Retinal pigment epithelial cell (primary cell): Measurements from ENCODE around the gene OR52N4.

ENCODE experiments used
- DNase-seq: peaks from one replicate; pipeline ENCODE4 v3.0.0-alpha.2; 2010; ENCODE audit warnings: low read depth
- H3K4me3 ChIP-seq: 2 replicates; pipeline ENCODE4 v1.5.1; 2011; ENCODE audit warnings: mild to moderate bottlenecking, low read length, control low read depth, moderate library complexity
- TF ChIP-seq, protein P1 (sequence below): conservative IDR thresholded peaks from 2 replicates; pipeline ENCODE4 v1.5.1; 2011; ENCODE audit warnings: low read depth, low read length, control low read depth, inconsistent platforms

The OR52N4 gene

DNA sequence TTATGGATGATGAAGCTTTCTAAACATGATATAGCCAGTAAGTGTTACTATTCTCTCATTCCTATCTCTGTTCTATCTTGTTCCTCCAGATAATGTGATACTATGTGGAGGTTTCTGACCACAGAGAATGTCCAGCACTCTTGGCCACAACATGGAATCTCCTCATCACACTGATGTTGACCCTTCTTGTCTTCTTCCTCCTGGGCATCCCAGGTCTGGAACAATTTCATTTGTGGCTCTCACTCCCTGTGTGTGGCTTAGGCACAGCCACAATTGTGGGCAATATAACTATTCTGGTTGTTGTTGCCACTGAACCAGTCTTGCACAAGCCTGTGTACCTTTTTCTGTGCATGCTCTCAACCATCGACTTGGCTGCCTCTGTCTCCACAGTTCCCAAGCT lies 27.7 kb upstream of the OR52N4 start:
- no peak for DNase-seq
- H3K4me3 ChIP-seq, result no peak overlapping the region
- TF ChIP-seq, protein P1, sequence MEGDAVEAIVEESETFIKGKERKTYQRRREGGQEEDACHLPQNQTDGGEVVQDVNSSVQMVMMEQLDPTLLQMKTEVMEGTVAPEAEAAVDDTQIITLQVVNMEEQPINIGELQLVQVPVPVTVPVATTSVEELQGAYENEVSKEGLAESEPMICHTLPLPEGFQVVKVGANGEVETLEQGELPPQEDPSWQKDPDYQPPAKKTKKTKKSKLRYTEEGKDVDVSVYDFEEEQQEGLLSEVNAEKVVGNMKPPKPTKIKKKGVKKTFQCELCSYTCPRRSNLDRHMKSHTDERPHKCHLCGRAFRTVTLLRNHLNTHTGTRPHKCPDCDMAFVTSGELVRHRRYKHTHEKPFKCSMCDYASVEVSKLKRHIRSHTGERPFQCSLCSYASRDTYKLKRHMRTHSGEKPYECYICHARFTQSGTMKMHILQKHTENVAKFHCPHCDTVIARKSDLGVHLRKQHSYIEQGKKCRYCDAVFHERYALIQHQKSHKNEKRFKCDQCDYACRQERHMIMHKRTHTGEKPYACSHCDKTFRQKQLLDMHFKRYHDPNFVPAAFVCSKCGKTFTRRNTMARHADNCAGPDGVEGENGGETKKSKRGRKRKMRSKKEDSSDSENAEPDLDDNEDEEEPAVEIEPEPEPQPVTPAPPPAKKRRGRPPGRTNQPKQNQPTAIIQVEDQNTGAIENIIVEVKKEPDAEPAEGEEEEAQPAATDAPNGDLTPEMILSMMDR, result no peak

DNA sequence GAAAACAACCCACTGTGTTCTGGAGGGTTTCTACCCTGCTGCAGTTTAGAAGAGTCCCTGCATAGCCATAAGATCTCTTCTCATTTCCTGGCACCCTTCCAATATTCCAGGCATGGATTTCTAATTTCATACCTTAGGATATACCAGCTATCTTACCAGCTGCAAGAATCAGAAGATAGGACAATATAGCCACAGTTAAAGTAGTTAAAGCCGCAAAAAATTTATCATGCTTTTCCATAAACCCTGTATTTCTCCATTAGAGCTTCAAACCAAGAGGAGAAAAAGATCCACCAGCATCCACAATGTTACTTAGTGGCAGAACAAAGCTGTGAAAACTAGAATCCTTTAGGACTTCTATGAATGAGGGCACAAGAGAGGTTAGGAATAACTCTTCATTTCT lies 26.4 kb upstream of the OR52N4 start:
- TF ChIP-seq, protein P1, result no peak
- H3K4me3 ChIP-seq, result no peak overlapping the region
- DNase-seq, result no peak

DNA sequence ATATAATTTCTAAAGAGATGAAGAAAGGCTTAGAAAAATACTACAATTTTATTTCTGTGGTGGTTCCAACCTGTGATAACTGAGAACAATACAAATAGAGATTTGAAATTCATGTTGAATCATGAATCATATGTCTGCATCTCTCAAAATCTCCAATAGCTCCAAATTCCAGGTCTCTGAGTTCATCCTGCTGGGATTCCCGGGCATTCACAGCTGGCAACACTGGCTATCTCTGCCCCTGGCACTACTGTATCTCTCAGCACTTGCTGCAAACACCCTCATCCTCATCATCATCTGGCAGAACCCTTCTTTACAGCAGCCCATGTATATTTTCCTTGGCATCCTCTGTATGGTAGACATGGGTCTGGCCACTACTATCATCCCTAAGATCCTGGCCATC lies 17.6 kb upstream of the OR52N4 start, which contains the start of gene OR56B1:
Gene OR56B1, plus strand, starts transcription at position 53 of the 400 bp plus-strand sequence. Its CDS starts 69 bp downstream, at position 122.
- H3K4me3 ChIP-seq, result no peak within 1 kb of the TSS
- DNase-seq, result no peak
- TF ChIP-seq, protein P1, result no peak

DNA sequence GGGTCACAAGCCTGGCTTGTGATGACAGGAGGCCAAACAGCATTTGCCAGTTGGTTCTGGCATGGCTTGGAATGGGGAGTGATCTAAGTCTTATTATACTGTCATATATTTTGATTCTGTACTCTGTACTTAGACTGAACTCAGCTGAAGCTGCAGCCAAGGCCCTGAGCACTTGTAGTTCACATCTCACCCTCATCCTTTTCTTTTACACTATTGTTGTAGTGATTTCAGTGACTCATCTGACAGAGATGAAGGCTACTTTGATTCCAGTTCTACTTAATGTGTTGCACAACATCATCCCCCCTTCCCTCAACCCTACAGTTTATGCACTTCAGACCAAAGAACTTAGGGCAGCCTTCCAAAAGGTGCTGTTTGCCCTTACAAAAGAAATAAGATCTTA lies 17.0 kb upstream of the OR52N4 start:
- TF ChIP-seq, protein P1, result no peak
- no peak overlapping the region for H3K4me3 ChIP-seq
- peak; percentile 51 for DNase-seq

DNA sequence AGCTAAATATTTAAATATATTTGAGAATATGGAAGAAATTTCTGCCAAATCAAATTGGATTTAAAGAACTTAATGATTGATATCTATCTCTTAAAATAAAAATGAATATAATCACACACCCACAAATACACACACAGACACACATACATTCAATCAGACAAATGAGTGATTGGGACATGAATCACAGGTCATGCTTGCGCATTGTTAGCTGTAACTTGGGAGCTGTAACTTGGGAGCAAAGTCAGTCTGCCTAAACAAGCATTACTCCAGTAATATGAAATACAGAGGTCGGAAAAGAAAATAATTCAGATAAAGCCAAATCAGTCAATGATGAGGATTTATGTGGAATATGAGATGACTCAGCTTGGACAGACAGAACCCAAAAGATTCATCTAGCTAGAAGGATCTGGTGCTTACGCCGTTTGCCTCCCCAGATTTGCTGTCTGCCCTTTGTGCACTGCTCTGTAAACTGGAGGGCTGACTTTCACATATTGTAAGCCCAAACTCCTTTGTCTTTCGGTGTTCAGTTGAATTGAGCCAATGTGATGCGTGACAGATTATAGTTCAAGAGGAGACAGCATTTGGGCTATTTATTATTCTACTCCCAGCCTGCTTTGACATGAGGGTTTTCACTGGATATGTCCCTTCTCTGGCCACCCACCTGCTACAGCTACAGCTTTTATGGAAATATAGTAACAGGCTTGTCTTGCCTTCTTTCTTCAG lies 16.2 kb upstream of the OR52N4 start:
- no peak overlapping the region for H3K4me3 ChIP-seq
- DNase-seq, result peak; percentile 24
- TF ChIP-seq, protein P1, result no peak

DNA sequence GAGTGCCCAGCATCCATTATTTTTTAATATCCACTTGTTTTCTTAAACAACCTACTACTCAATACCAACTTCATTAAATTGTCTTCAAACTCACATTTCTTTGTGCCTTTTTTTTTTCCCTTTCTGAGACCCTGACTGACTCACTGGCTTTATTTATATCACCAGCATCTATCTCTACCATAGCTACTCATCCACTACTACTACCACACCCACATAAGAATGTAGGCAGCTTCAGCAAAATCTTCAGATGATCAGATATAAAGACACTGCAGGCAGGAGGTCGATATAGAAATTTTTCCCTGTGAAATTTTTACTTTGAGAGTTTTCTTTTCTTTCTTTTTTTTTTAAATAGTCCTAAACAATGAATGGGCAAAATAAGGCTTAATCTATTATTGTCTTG lies 15.6 kb upstream of the OR52N4 start:
- TF ChIP-seq, protein P1, result no peak
- no peak overlapping the region for H3K4me3 ChIP-seq
- DNase-seq, result no peak

DNA sequence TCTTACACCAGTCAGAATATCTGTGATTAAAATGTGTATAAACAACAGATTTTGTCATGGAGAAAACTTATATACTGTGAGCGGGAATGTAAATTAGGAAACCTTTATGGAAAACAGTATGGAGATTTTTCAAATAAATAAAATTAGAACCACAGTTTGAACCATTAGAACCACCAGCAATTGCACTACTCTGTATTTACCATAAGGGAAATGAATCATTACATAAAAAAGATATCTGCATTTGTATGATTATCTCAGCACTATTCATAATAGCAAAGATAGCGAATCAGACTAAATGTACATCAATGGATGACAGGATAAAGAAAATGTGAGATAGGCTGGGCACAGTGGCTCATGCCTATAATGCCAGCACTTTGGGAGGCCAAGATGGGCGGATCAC lies 7.4 kb upstream of the OR52N4 start:
- no peak for DNase-seq
- TF ChIP-seq, protein P1, result no peak
- no peak overlapping the region for H3K4me3 ChIP-seq
